Type B pancreatic cell (in vitro differentiated cells): ENCODE measurements around the gene UBQLN4. TPM values are rescaled to one million over a fixed set of nuclear protein-coding genes. Genes with fewer than 3 reads are reported as not detected.
A peak's percentile ranks its signal among the peaks of the same experiment; 100 is the strongest.

Experiments
- DNase-seq: peaks from one replicate; pipeline ENCODE4 v3.0.0; 2021; ENCODE audit warnings: mixed read lengths; ENCODE audit not compliant: unreplicated experiment; ENCODE audit errors: extremely low spot score
- H3K27ac Mint-ChIP-seq: 2 replicates; pipeline ENCODE4 v1.8.0; 2021; ENCODE audit warnings: mild to moderate bottlenecking, mixed read lengths
- H3K27me3 Mint-ChIP-seq: 2 replicates; pipeline ENCODE4 v1.8.0; 2021; ENCODE audit warnings: mixed read lengths
- H3K36me3 Mint-ChIP-seq: 2 replicates; pipeline ENCODE4 v1.8.0; 2021; ENCODE audit warnings: mixed read lengths
- H3K4me1 Mint-ChIP-seq: one replicate; pipeline ENCODE4 v1.8.0; 2021; ENCODE audit warnings: mixed read lengths; ENCODE audit not compliant: unreplicated experiment
- H3K4me3 Mint-ChIP-seq: 2 replicates; pipeline ENCODE4 v1.8.0; 2021; ENCODE audit warnings: mild to moderate bottlenecking, mixed read lengths
- H3K9me3 Mint-ChIP-seq: 2 replicates; pipeline ENCODE4 v1.8.0; 2021; ENCODE audit warnings: mixed read lengths
- total RNA-seq: library from RNA; stranded (reverse); gene quantifications from 2 replicates; pipeline ENCODE4 v1.2.1, GENCODE V29; 2021; ENCODE audit warnings: low replicate concordance
- TF ChIP-seq, protein P1 (sequence below): fragments of 200-600 bp; sonication (generic); conservative IDR thresholded peaks from 2 replicates; pipeline ENCODE4 v1.5.0; 2021; ENCODE audit warnings: antibody characterized with exemption, mild to moderate bottlenecking

Gene UBQLN4
- total RNA-seq, 1 donor from 2014 or later = 54.5 TPM

DNA sequence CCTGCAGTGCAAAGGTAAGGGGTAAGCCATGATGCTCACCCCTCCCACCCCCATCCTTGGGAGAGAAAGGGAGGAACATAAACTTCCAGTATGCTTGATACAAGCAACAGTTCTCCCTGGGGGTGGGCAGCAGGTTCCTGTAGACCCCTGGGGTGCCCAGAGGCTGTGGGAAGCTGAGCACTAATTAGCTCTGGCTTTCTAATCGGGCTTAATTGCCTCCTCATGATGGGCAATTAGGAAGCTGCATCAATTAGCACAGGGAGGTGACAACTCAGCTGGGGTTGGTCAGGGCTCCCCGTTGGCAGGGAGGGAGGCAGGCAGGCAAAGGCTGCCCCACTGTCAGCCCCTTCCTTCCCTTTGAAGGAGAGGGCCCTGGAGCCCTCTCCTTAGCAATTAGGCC is 45.2 kb upstream of the UBQLN4 start:
- TF ChIP-seq, protein P1, sequence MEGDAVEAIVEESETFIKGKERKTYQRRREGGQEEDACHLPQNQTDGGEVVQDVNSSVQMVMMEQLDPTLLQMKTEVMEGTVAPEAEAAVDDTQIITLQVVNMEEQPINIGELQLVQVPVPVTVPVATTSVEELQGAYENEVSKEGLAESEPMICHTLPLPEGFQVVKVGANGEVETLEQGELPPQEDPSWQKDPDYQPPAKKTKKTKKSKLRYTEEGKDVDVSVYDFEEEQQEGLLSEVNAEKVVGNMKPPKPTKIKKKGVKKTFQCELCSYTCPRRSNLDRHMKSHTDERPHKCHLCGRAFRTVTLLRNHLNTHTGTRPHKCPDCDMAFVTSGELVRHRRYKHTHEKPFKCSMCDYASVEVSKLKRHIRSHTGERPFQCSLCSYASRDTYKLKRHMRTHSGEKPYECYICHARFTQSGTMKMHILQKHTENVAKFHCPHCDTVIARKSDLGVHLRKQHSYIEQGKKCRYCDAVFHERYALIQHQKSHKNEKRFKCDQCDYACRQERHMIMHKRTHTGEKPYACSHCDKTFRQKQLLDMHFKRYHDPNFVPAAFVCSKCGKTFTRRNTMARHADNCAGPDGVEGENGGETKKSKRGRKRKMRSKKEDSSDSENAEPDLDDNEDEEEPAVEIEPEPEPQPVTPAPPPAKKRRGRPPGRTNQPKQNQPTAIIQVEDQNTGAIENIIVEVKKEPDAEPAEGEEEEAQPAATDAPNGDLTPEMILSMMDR = no peak
- no peak overlapping the region for H3K4me3 Mint-ChIP-seq
- H3K27me3 Mint-ChIP-seq = no peaks in the 10 kb centered on the region
- peaks cover 52% of the 10 kb centered on the region for H3K4me1 Mint-ChIP-seq
- H3K36me3 Mint-ChIP-seq = peaks cover 14% of the 10 kb centered on the region
- no peak for DNase-seq
- no peaks in the 10 kb centered on the region for H3K9me3 Mint-ChIP-seq
- H3K27ac Mint-ChIP-seq = peak overlapping the region; percentile 68

DNA sequence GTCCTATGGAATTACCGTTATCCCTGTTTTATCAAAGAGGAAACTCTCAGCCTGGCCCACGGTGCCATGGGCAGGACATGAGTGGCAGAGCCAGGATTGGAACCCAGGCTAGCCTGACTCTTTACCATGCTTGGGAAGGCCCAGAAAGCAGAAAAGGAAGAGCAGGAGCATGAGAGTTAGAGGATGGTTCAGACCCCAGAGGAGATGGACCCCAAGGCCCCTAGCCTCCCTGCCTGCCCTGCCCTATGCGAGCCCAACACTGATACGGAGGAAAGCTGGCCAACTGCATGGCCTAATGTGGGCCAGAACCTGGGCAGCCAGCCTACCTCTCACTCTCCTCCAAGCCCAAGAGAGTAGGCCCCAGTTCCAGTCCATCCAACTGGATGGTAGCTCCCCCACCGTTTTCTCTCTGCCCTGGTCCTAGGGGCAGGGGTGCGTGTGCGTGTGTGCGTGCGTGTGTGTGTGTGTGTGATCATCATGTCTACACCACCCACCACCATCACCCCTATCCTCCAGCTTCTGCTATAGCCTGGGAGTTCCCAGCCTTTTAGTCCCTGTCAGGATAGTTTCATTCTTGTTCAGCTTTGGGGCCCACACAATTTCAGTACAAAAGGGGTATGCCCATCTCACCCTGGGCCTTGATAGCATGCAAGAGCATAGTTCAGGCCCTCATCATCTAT is 44.0 kb upstream of the UBQLN4 start:
- TF ChIP-seq, protein P1 = no peak
- Mint-ChIP-seq H3K4me1 (peaks cover 41% of the 10 kb centered on the region), H3K27me3 (no peaks in the 10 kb centered on the region), H3K27ac (peak overlapping the region; percentile 33), H3K9me3 (no peaks in the 10 kb centered on the region), H3K4me3 (no peak overlapping the region), H3K36me3 (peaks cover 18% of the 10 kb centered on the region)
- no peak for DNase-seq

DNA sequence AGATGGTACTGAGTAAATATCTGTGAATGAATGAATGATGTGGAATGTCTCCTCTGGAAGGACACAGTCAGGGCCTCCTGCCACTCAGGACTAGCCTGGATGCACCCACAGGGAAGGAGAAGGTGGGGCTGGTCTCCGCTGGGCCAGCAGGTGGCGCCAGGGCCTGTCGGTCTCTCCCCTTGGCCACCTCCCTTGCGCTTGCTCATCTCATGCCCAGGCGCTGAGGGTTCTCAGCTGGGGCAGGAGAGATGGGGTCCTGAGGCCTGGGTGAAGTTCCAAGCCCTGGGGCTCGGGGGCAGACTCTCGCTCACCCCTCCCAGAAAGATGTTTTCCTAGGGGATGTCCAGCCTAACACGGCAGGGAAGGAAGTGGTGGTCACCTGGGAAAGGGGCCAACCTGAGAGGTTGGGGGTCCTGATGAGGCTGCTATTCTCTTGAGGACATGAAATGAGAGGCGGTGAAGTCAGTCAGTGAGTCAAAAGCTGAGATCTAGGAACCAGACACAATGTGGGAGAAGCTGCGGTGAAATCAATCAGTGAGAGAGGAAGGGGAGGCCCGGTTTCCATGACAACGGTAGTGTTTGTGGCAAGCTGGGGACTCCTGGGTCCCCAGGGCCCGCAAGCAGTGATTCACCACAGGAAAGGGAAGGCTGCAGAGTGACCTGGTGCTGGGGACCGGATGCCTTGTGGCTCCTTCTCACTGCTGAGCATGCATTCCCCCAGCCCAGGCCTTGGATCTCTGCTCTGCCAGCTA is 43.2 kb upstream of the UBQLN4 start:
- TF ChIP-seq, protein P1 = peak; percentile 95
- no peaks in the 10 kb centered on the region for H3K9me3 Mint-ChIP-seq
- H3K4me1 Mint-ChIP-seq = peaks cover 37% of the 10 kb centered on the region
- peak; percentile 89 for DNase-seq
- H3K36me3 Mint-ChIP-seq = peaks cover 18% of the 10 kb centered on the region
- H3K27me3 Mint-ChIP-seq = no peaks in the 10 kb centered on the region
- H3K4me3 Mint-ChIP-seq = peak overlapping the region; percentile 64
- H3K27ac Mint-ChIP-seq = peak overlapping the region; percentile 96

DNA sequence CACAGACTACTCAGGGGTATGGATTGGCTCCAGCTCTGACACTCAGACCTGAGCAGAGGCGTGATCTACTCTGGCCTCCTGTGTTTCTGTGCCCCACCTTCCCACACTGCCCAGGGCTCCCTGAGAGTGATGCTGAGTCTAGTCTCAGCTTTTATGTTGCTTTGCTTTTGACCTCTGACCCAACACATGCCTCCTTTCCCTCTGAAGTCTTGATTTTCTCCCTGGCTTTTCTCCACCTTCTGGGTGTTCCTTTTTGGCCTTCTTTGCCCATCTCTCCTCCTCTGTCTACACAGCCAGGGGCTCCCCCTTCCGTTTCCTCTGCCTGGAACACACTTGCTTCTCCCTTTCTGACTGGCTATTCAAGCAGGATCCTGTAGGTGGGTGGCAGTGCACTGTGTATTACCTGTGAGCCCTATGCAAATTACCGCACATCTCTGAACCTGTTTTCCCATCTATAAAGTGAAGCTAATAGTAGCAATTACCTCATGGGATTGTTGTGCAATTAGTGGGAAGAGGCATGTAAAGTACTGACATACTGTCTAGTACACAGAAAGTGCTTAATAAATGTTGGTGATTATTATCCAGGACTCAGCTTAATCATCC is 42.4 kb upstream of the UBQLN4 start:
- Mint-ChIP-seq H3K9me3 (no peaks in the 10 kb centered on the region), H3K27ac (peak overlapping the region; percentile 96), H3K27me3 (no peaks in the 10 kb centered on the region), H3K36me3 (peaks cover 18% of the 10 kb centered on the region), H3K4me1 (peaks cover 37% of the 10 kb centered on the region), H3K4me3 (no peak overlapping the region)
- no peak for DNase-seq
- TF ChIP-seq, protein P1 = no peak

DNA sequence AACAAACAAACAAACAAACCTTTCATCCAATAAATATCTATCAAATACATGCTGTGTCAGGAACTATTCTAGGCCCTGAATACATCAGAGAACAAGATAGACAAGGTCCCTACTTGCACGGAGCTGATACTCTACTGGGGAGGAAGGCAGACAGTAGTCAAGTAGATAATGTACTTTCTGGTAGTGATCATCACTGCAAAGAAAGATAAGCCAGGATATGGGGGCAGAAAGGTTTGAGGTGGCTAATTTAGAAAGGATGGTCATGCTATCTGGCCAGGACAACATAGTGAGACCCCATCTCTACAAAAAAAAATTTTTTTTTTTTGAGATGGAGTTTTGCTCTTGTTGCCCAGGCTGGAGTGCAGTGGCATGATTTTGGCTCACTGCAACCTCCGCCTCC is 38.0 kb upstream of the UBQLN4 start:
- Mint-ChIP-seq H3K27ac (no peak overlapping the region), H3K4me3 (no peak overlapping the region), H3K4me1 (peaks cover 24% of the 10 kb centered on the region), H3K27me3 (no peaks in the 10 kb centered on the region), H3K9me3 (no peaks in the 10 kb centered on the region), H3K36me3 (peaks cover 19% of the 10 kb centered on the region)
- no peak for DNase-seq
- TF ChIP-seq, protein P1 = no peak
